HepG2 (cell line): ENCODE data around the gene CRTAC1. TPM values are rescaled to one million over a fixed set of nuclear protein-coding genes. Genes with fewer than 3 reads are reported as not detected.

Experiments used
- ATAC-seq: fragments of 200-7000 bp; cut with Tn5 transposase; 3 replicates; pipeline ENCODE4 v1.9.1; 2020; ENCODE audit warnings: mild to moderate bottlenecking, moderate library complexity
- BruUV-seq: library from RNA; stranded (reverse); fragments of 400-500 nt; replicated peaks from 2 replicates; lab custom pipeline; 2021; lab: Mats Ljungman, UMichigan
- CTCF ChIA-PET: fragments of 300-600 bp; formaldehyde crosslinking; extraction: SDS; loops from one replicate; lab custom pipeline; 2021; ENCODE audit warnings: low total read pairs, inconsistent platforms, low intra/inter-chr PET ratio; lab: Yijun Ruan, JAX
- POLR2A ChIA-PET: fragments of 350-600 bp; sonication (Branson Sonifier 250); formaldehyde crosslinking; loops from one replicate; lab custom pipeline; 2020; ENCODE audit warnings: antibody characterized with exemption, inconsistent platforms; lab: Yijun Ruan, JAX
- DNase-seq: peaks from one replicate; pipeline ENCODE4 v3.0.0-alpha.2; 2015; ENCODE audit warnings: low spot score
- FAIRE-seq: peaks from 3 replicates; lab custom pipeline; 2011; peaks lifted over from hg19 to GRCh38; lab: Jason Lieb, UNC
- H2AFZ ChIP-seq: one replicate; pipeline ENCODE4 v1.6.1; 2011; ENCODE audit warnings: low read length, inconsistent platforms
- H3K27ac ChIP-seq: fragments of 300-600 bp; 3 replicates; pipeline ENCODE4 v1.8.0; 2011; ENCODE audit warnings: mixed run types, mild to moderate bottlenecking, mixed read lengths, low read length, inconsistent platforms; ENCODE audit not compliant: insufficient read depth; ENCODE audit errors: extremely low read length
- H3K27me3 ChIP-seq, 2 experiments: fragments of 200-600 bp in 1 of 2; 2 replicates in 1 of 2; 3 replicates in 1 of 2; pipeline versions ENCODE4 v1.6.0 to v1.8.0; 2011; ENCODE audit warnings: low read length in 2 of 2, mild to moderate bottlenecking in 2 of 2, moderate library complexity in 2 of 2, inconsistent platforms in 1 of 2; ENCODE audit not compliant: insufficient read depth in 2 of 2, control insufficient read depth in 1 of 2
- H3K36me3 ChIP-seq, 2 experiments: fragments of 200-600 bp in 1 of 2; replicated peaks in 1 of 2; 2 replicates in 1 of 2; 3 replicates in 1 of 2; pipeline versions ENCODE4 v1.5.1 to v1.8.0; 2011; ENCODE audit warnings: low read length in 2 of 2, inconsistent platforms in 1 of 2; ENCODE audit not compliant: insufficient read depth in 2 of 2, control insufficient read depth in 1 of 2
- H3K4me1 ChIP-seq: 2 replicates; pipeline ENCODE4 v1.5.1; 2012; ENCODE audit warnings: low read length, inconsistent platforms; ENCODE audit not compliant: insufficient read depth
- H3K4me2 ChIP-seq: 2 replicates; pipeline ENCODE4 v1.6.0; 2011; ENCODE audit warnings: low read depth, low read length, inconsistent platforms
- H3K4me3 ChIP-seq, 3 experiments: fragments of 200-600 bp in 1 of 3; sonication (generic), shearing (Covaris generic) in 1 of 3; replicated peaks in 1 of 3; 2 replicates each; pipeline ENCODE4 v1.5.1; 2011 to 2016; ENCODE audit warnings: low read length in 3 of 3, inconsistent platforms in 2 of 3, low read depth in 2 of 3, mild to moderate bottlenecking in 2 of 3, control low read depth in 1 of 3, mixed read lengths in 1 of 3; ENCODE audit not compliant: insufficient read depth in 1 of 3
- H3K79me2 ChIP-seq: one replicate; pipeline ENCODE4 v1.6.1; 2011; ENCODE audit warnings: low read length, inconsistent platforms; ENCODE audit not compliant: insufficient read depth
- H3K9ac ChIP-seq: 2 replicates; pipeline ENCODE4 v1.6.0; 2011; ENCODE audit warnings: mild to moderate bottlenecking, low read depth, low read length, inconsistent platforms; ENCODE audit not compliant: insufficient read depth
- H3K9me3 ChIP-seq: 2 replicates; pipeline ENCODE4 v1.5.1; 2012; ENCODE audit warnings: mild to moderate bottlenecking, low read length
- H4K20me1 ChIP-seq: 2 replicates; pipeline ENCODE4 v1.6.0; 2011; ENCODE audit warnings: inconsistent platforms, mild to moderate bottlenecking, low read length, moderate library complexity; ENCODE audit not compliant: insufficient read depth
- EHMT2 ChIP-seq: fragments of 200-600 bp; sonication (generic); IDR thresholded peaks from 2 replicates; pipeline ENCODE4 v1.7.0; 2017; ENCODE audit warnings: antibody characterized with exemption, low read depth, low read length, borderline replicate concordance
- MIER2 ChIP-seq: IDR thresholded peaks from 2 replicates; pipeline ENCODE4 v1.6.1; 2016; ENCODE audit warnings: missing biosample characterization, missing genetic modification reagents
- WIZ ChIP-seq: sonication (generic); formaldehyde crosslinking; IDR thresholded peaks from 2 replicates; pipeline ENCODE4 v1.5.1; 2020; ENCODE audit warnings: mild to moderate bottlenecking, missing genetic modification reagents
- WGBS: methylation state at CpG from one replicate; pipeline ENCODE4 v1.1.6; 2017; ENCODE audit warnings: low lambda C conversion rate; 5-methylcytosine and 5-hydroxymethylcytosine counted together
- in situ Hi-C: cut with HindIII; loops from 2 replicates; pipeline ENCODE4 v1.10.0; 2017; ENCODE audit warnings: low pct_unique_long_range_greater_than_20kb; ENCODE audit not compliant: extremely low pct_ligation_motif_present
- intact Hi-C: fragments of 100-400 bp; cut with micrococcal nuclease; formaldehyde crosslinking; loops from one replicate; pipeline ENCODE4 v1.10.0; 2022; ENCODE audit not compliant: unreplicated experiment
- polyA plus RNA-seq, 8 experiments: library from polyadenylated mRNA; depleted of rRNA in 3 of 8; stranded (reverse) in 7 of 8; unstranded in 1 of 8; fragments of >200 nt; fragmentation: Illumina TruSeq in 4 of 8; extraction: Trizol in 4 of 8; gene quantifications; 2 replicates each; pipeline versions ENCODE4 v1.2.1 to v1.2.3, GENCODE V29; 2011 to 2016; ENCODE audit warnings: low read depth in 4 of 8, missing spikeins in 1 of 8, mixed read lengths in 1 of 8; ENCODE audit not compliant: insufficient read depth in 1 of 8
- total RNA-seq, 5 experiments: library from RNA; depleted of rRNA; stranded (reverse); fragments of >200 nt; fragmentation: Illumina TruSeq; extraction: Trizol; gene quantifications; 2 replicates each; pipeline ENCODE4 v1.2.3, GENCODE V29; 2016; ENCODE audit warnings: low read depth in 1 of 5
- TF ChIP-seq, protein P1 (sequence below): sonication (generic); formaldehyde crosslinking; IDR thresholded peaks from 2 replicates; pipeline ENCODE4 v1.8.0; 2022; ENCODE audit warnings: missing genetic modification reagents, mild to moderate bottlenecking, borderline replicate concordance
- TF ChIP-seq, protein P2 (sequence below), 2 experiments: IDR thresholded peaks; 2 replicates each; pipeline ENCODE4 v1.6.1; 2011 to 2012; ENCODE audit warnings: low read length in 2 of 2, borderline replicate concordance in 1 of 2, low read depth in 1 of 2, mild to moderate bottlenecking in 1 of 2, moderate library complexity in 1 of 2

The CRTAC1 gene
- total and polyA plus RNA-seq, 2 of the 13 experiments (the other 11 are each of a cell fraction or from before 2014, with no cell fraction given): not detected

DNA sequence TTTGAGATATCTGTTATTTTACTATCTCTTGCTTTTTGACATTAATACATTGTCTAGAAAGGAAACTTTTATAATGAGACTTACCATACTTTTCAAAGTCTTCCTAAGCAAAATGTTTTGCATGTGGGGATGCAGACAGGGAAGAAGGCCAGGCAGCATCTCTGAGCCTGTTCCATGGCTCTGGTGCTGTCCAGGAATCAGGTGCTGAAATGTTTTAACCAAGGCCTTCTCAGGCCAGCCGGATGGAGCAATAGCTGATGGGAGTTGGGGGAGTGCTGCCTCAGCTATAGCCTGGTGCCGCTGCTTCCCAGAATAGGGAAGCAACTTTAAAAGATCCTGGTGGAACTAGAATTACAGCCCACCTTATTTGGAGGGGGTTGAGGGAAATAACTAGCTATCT lies 38.5 kb downstream of the CRTAC1 start:
- no TSS peak for BruUV-seq
- intact Hi-C loops (no loop called here), in situ Hi-C loops (no loop called here)
- no peak overlapping the region for H2AFZ ChIP-seq
- H3K4me2 ChIP-seq: no peak overlapping the region
- no peaks in the 10 kb centered on the region for H3K9me3 ChIP-seq
- H3K79me2 ChIP-seq: no peaks in the 10 kb centered on the region
- H3K27me3 ChIP-seq: peaks cover 0 to 6% of the 10 kb centered on the region in 2 experiments; a peak in 1 of 5 replicates
- H3K9ac ChIP-seq: no peak overlapping the region
- H4K20me1 ChIP-seq: no peaks in the 10 kb centered on the region
- no peak for ATAC-seq
- no peak for FAIRE-seq
- H3K27ac ChIP-seq: no peak overlapping the region
- peak; percentile 3 for DNase-seq
- H3K4me1 ChIP-seq: no peaks in the 10 kb centered on the region
- no peak overlapping the region for H3K4me3 ChIP-seq
- ChIA-PET POLR2A (no interaction called here), CTCF (no interaction called here)
- WGBS: 0% methylated on average over 2 of the region's 2 CpGs
- TF ChIP-seq EHMT2: peak; percentile 93
- peak; percentile 97 for TF ChIP-seq MIER2 (CRISPR knock-in tag)
- TF ChIP-seq, protein P1, sequence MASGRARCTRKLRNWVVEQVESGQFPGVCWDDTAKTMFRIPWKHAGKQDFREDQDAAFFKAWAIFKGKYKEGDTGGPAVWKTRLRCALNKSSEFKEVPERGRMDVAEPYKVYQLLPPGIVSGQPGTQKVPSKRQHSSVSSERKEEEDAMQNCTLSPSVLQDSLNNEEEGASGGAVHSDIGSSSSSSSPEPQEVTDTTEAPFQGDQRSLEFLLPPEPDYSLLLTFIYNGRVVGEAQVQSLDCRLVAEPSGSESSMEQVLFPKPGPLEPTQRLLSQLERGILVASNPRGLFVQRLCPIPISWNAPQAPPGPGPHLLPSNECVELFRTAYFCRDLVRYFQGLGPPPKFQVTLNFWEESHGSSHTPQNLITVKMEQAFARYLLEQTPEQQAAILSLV: no peak
- TF ChIP-seq WIZ (CRISPR knock-in tag): 0 out of 2 replicates have a peak, but pooled peaks have one; percentile 49
- TF ChIP-seq, protein P2, sequence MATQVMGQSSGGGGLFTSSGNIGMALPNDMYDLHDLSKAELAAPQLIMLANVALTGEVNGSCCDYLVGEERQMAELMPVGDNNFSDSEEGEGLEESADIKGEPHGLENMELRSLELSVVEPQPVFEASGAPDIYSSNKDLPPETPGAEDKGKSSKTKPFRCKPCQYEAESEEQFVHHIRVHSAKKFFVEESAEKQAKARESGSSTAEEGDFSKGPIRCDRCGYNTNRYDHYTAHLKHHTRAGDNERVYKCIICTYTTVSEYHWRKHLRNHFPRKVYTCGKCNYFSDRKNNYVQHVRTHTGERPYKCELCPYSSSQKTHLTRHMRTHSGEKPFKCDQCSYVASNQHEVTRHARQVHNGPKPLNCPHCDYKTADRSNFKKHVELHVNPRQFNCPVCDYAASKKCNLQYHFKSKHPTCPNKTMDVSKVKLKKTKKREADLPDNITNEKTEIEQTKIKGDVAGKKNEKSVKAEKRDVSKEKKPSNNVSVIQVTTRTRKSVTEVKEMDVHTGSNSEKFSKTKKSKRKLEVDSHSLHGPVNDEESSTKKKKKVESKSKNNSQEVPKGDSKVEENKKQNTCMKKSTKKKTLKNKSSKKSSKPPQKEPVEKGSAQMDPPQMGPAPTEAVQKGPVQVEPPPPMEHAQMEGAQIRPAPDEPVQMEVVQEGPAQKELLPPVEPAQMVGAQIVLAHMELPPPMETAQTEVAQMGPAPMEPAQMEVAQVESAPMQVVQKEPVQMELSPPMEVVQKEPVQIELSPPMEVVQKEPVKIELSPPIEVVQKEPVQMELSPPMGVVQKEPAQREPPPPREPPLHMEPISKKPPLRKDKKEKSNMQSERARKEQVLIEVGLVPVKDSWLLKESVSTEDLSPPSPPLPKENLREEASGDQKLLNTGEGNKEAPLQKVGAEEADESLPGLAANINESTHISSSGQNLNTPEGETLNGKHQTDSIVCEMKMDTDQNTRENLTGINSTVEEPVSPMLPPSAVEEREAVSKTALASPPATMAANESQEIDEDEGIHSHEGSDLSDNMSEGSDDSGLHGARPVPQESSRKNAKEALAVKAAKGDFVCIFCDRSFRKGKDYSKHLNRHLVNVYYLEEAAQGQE (IDR thresholded peaks at IDR 0.05; ENCODE audit: borderline replicate concordance in 1 of 2, low read depth in 1 of 2, low read length in 2 of 2): peak; percentile 75 to 97
- no peaks in the 10 kb centered on the region for H3K36me3 ChIP-seq
